ENCODE results near the gene FAM120A. TPM values are rescaled to one million over a fixed set of nuclear protein-coding genes. Genes with fewer than 3 reads are reported as not detected.
A peak's percentile ranks its signal among the peaks of the same experiment; 100 is the strongest.

The FAM120A gene, protein sequence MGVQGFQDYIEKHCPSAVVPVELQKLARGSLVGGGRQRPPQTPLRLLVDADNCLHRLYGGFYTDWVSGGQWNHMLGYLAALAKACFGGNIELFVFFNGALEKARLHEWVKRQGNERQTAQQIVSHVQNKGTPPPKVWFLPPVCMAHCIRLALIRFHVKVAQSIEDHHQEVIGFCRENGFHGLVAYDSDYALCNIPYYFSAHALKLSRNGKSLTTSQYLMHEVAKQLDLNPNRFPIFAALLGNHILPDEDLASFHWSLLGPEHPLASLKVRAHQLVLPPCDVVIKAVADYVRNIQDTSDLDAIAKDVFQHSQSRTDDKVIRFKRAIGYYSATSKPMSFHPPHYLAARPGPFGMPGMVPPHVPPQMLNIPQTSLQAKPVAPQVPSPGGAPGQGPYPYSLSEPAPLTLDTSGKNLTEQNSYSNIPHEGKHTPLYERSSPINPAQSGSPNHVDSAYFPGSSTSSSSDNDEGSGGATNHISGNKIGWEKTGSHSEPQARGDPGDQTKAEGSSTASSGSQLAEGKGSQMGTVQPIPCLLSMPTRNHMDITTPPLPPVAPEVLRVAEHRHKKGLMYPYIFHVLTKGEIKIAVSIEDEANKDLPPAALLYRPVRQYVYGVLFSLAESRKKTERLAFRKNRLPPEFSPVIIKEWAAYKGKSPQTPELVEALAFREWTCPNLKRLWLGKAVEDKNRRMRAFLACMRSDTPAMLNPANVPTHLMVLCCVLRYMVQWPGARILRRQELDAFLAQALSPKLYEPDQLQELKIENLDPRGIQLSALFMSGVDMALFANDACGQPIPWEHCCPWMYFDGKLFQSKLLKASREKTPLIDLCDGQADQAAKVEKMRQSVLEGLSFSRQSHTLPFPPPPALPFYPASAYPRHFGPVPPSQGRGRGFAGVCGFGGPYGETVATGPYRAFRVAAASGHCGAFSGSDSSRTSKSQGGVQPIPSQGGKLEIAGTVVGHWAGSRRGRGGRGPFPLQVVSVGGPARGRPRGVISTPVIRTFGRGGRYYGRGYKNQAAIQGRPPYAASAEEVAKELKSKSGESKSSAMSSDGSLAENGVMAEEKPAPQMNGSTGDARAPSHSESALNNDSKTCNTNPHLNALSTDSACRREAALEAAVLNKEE
- total RNA-seq (2016; rRNA removed; fragmentation: Illumina TruSeq; extraction: Trizol): 41.3 and 41.8 TPM in 2 replicates
- total RNA-seq (2016; cell fraction: cytosol; rRNA removed; fragmentation: Illumina TruSeq; extraction: Trizol; ENCODE audit: low read depth): 99.4 and 110 TPM in 2 replicates
- 34.8 and 42.4 TPM in 2 replicates for total RNA-seq (2016; cell fraction: insoluble cytoplasmic fraction; rRNA removed; fragmentation: Illumina TruSeq; extraction: Trizol)
- 53.4 and 57.8 TPM in 2 replicates for total RNA-seq (2016; cell fraction: membrane; rRNA removed; fragmentation: Illumina TruSeq; extraction: Trizol)
- 46.0 and 59.3 TPM in 2 replicates for total RNA-seq (2016; cell fraction: nucleus; rRNA removed; fragmentation: Illumina TruSeq; extraction: Trizol)
- 39.2 and 44.4 TPM in 2 replicates for polyA plus RNA-seq (2011; rRNA removed)
- polyA plus RNA-seq (2011; cell fraction: cytosol; rRNA removed): 26.9 and 28.9 TPM in 2 replicates
- polyA plus RNA-seq (2011; cell fraction: nucleus; rRNA removed): 51.5 and 59.5 TPM in 2 replicates
- polyA plus RNA-seq (2012): 31.6 and 31.7 TPM in 2 replicates
- 9.1 and 10.0 TPM in 2 replicates for polyA plus RNA-seq (2016; cell fraction: cytosol; fragmentation: Illumina TruSeq; extraction: Trizol; ENCODE audit: low read depth)
- 45.9 and 57.3 TPM in 2 replicates for polyA plus RNA-seq (2016; cell fraction: insoluble cytoplasmic fraction; fragmentation: Illumina TruSeq; extraction: Trizol; ENCODE audit: low read depth)
- polyA plus RNA-seq (2016; cell fraction: membrane; fragmentation: Illumina TruSeq; extraction: Trizol; ENCODE audit: low read depth): 27.2 and 34.6 TPM in 2 replicates
- 71.5 and 73.7 TPM in 2 replicates for polyA plus RNA-seq (2016; cell fraction: nucleus; fragmentation: Illumina TruSeq; extraction: Trizol; ENCODE audit: insufficient read depth, low read depth)
- 98.1 and 226 TPM in 2 replicates for polyA minus RNA-seq (2011; rRNA and poly(A)+ RNA removed; ENCODE audit: low replicate concordance)
- 69.2 and 72.5 TPM in 2 replicates for polyA minus RNA-seq (2011; cell fraction: cytosol; rRNA and poly(A)+ RNA removed)
- polyA minus RNA-seq (2011; cell fraction: nucleus; rRNA and poly(A)+ RNA removed): 102 and 129 TPM in 2 replicates
- Bru-seq, nascent RNA: percentile 90 among the genes with signal in this experiment
- percentile 85 among the genes with signal in this experiment for BruChase-seq, experiment 1, labeled RNA remaining after a 6-hour chase
- percentile 83 among the genes with signal in this experiment for BruChase-seq, experiment 2, labeled RNA remaining after a 2-hour chase
- long read RNA-seq, experiment 1, partial matches to known transcripts: 7 of 8 reads
- long read RNA-seq, experiment 1, other reads (novel, unspliced or antisense): 1 of 8 reads
- long read RNA-seq, experiment 2, full-length matches to known transcripts: 5 of 93 reads
- long read RNA-seq, experiment 2, partial matches to known transcripts: 84 of 93 reads
- long read RNA-seq, experiment 2, other reads (novel, unspliced or antisense): 4 of 93 reads

DNA sequence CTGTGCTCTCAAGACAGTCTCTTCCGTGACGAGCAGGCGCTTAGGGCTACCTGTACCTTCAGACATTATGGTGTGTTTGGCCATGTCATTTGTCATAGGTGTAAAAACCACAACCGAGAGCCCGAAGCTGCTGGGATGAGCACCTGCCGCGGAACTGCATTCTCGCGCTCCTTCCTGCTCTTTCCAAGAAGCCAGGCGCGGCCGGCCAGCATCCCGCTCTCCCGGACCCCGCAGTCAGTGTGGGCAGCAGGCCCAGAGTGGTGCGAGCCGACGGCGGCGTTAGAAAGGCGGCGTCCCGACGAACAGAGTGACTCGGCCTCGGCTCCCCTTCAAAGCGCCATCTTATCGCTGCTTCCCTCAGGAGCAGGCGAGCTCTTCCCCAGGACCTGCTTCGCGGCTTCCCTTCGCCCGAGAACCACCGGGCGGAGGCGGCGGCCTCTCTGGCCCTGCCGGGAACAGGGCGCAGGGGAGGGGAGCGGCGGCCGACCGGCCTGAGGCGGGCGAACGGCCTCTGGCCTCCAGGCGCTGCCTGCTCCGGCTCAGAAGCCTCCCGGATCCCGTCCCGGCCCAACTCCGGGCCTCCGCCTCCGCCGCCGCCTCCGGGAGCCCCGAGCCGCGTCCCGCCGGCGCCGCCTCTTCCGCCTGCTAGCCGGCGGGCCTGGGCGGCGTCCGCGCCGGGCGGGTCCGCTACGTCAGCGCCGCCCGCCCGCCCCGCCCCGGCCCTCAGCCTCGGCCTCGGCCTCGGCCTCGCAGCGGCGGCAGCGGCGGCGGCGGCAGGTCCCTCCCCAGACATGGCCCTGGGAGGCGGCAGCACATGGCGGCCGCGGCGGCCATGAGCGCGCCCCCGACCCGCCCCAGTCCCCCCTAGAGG is at the start of gene FAM120A:
TSS of gene FAM120A (plus strand) at position 741 of the 871 bp plus-strand sequence. CDS start 231 bp downstream, outside the sequence.
- peak; percentile 38 for DNase-seq (ENCODE audit: low spot score)
- BruUV-seq (replicated peaks): no TSS peak
- TF ChIP-seq ZMAT3 (CRISPR knock-in tag; conservative IDR thresholded peaks at IDR 0.05) (no peak), ZNF468 (CRISPR knock-in tag; IDR thresholded peaks at IDR 0.05) (no peak), HDAC1 (CRISPR knock-in tag; IDR thresholded peaks at IDR 0.05) (peak; percentile 68; the same call in 1 of the 2 replicates), SATB2 (CRISPR knock-in tag; IDR thresholded peaks at IDR 0.05) (0 out of 2 replicates have a peak, but pooled peaks have one; percentile 23), MBNL3 (CRISPR knock-in tag; conservative IDR thresholded peaks at IDR 0.05) (no peak), ZNF567 (CRISPR knock-in tag; IDR thresholded peaks at IDR 0.05; ENCODE audit: borderline replicate concordance) (no peak), ATF7 (IDR thresholded peaks at IDR 0.05) (no peak), ATF7 (CRISPR knock-in tag; IDR thresholded peaks at IDR 0.05) (no peak), POLR2A (IDR thresholded peaks at IDR 0.05; ENCODE audit: insufficient read depth in 1 of 2, low read depth in 2 of 2, low read length in 2 of 2) (peak; percentile 75 to 76), POLR2AphosphoS5 (IDR thresholded peaks at IDR 0.05; ENCODE audit: low read depth, low read length) (peak; percentile 53), ZNF296 (CRISPR knock-in tag; conservative IDR thresholded peaks at IDR 0.05) (no peak), TGIF2 (CRISPR knock-in tag; IDR thresholded peaks at IDR 0.05) (no peak)
- TF ChIP-seq, protein P1, sequence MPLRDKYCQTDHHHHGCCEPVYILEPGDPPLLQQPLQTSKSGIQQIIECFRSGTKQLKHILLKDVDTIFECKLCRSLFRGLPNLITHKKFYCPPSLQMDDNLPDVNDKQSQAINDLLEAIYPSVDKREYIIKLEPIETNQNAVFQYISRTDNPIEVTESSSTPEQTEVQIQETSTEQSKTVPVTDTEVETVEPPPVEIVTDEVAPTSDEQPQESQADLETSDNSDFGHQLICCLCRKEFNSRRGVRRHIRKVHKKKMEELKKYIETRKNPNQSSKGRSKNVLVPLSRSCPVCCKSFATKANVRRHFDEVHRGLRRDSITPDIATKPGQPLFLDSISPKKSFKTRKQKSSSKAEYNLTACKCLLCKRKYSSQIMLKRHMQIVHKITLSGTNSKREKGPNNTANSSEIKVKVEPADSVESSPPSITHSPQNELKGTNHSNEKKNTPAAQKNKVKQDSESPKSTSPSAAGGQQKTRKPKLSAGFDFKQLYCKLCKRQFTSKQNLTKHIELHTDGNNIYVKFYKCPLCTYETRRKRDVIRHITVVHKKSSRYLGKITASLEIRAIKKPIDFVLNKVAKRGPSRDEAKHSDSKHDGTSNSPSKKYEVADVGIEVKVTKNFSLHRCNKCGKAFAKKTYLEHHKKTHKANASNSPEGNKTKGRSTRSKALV (CRISPR knock-in tag; IDR thresholded peaks at IDR 0.05): peak; percentile 89

More for the DNA sequence above, at the start of gene FAM120A:
- Histone ChIP-seq H3K36me3 (replicated peaks in 1 of 2; ENCODE audit: control insufficient read depth in 1 of 2, insufficient read depth in 2 of 2, low read length in 2 of 2) (peaks cover 4 to 23% of the 10 kb centered on the region in 2 experiments), H3K27me3 (ENCODE audit: control insufficient read depth in 1 of 2, insufficient read depth in 2 of 2, low read length in 2 of 2) (no peaks in the 10 kb centered on the region; a peak in 1 of 5 replicates), H2AFZ (ENCODE audit: low read length) (no peak within 1 kb of the TSS), H3K9ac (ENCODE audit: insufficient read depth, low read depth, low read length) (peak within 1 kb of the TSS; percentile 96), H3K4me2 (ENCODE audit: low read depth, low read length) (peak within 1 kb of the TSS; percentile 89), H3K9me3 (ENCODE audit: low read length) (no peaks in the 10 kb centered on the region), H4K20me1 (ENCODE audit: insufficient read depth, low read length) (peaks cover 24% of the 10 kb centered on the region), H3K79me2 (ENCODE audit: insufficient read depth, low read length) (peaks cover 55% of the 10 kb centered on the region), H3K4me1 (ENCODE audit: insufficient read depth, low read length) (peaks cover 38% of the 10 kb centered on the region), H3K4me3 (replicated peaks in 1 of 3; ENCODE audit: insufficient read depth in 1 of 3, low read depth in 2 of 3, low read length in 3 of 3) (peak within 1 kb of the TSS; percentile 95 to 99 (median 95)), H3K27ac (ENCODE audit: extremely low read length, insufficient read depth, low read length) (peak within 1 kb of the TSS; percentile 93)
- ChIA-PET CTCF (ENCODE audit: low intra/inter-chr PET ratio, low total read pairs) (no interaction called here), POLR2A (interaction anchor here (1.0 to 2.1 kb wide), 3 partner anchors 116 to 317 kb away, joined by 3 to 5 read pairs (median 5); partner anchors contain the start of gene NINJ1)
- ATAC-seq (peak; percentile 77), FAIRE-seq (no peak)
- in situ Hi-C loops (cut with HindIII; ENCODE audit: extremely low pct_ligation_motif_present, low pct_unique_long_range_greater_than_20kb): no loop called here
- intact Hi-C loops (cut with micrococcal nuclease; ENCODE audit: unreplicated experiment): loop anchor here (5.0 kb wide), 2 partner anchors 116 to 139 kb away; no protein-coding TSS in a partner anchor
- WGBS (ENCODE audit: low lambda C conversion rate): 0% methylated on average over 6 of the region's 100 CpGs

Measured in HepG2 (cell line).